MM.1S (cell line): ENCODE results near the gene RNF130.

Source experiments
- DNase-seq: peaks from one replicate; pipeline ENCODE4 v3.0.0-alpha.2; 2015
- H2AFZ ChIP-seq: fragments of 300-600 bp; sonication (generic); 2 replicates; pipeline ENCODE4 v1.6.0; 2016; ENCODE audit warnings: antibody characterized with exemption, low read length
- H3F3A ChIP-seq: fragments of 300-600 bp; sonication (generic); 2 replicates; pipeline ENCODE4 v1.6.1; 2016; ENCODE audit warnings: mild to moderate bottlenecking, antibody characterized with exemption, low read length, moderate library complexity, mixed read lengths; ENCODE audit not compliant: insufficient read depth
- H3K27ac ChIP-seq: fragments of 300-600 bp; sonication (generic); 2 replicates; pipeline ENCODE4 v1.5.1; 2016; ENCODE audit warnings: mild to moderate bottlenecking, low read length
- H3K27me3 ChIP-seq: fragments of 300-600 bp; sonication (generic); replicated peaks from 2 replicates; pipeline ENCODE4 v1.6.0; 2016; ENCODE audit warnings: low read length; ENCODE audit not compliant: insufficient read depth
- H3K36me3 ChIP-seq: fragments of 300-600 bp; sonication (generic); replicated peaks from 2 replicates; pipeline ENCODE4 v1.6.1; 2016; ENCODE audit warnings: mild to moderate bottlenecking, low read length, mixed read lengths; ENCODE audit not compliant: insufficient read depth
- H3K4me1 ChIP-seq: fragments of 300-600 bp; sonication (generic); 2 replicates; pipeline ENCODE4 v1.6.1; 2016; ENCODE audit warnings: low read length, mixed read lengths
- H3K4me2 ChIP-seq: fragments of 300-600 bp; sonication (generic); 2 replicates; pipeline ENCODE4 v1.6.0; 2016; ENCODE audit warnings: low read depth, low read length
- H3K4me3 ChIP-seq: fragments of 300-600 bp; sonication (generic); 2 replicates; pipeline ENCODE4 v1.5.1; 2016; ENCODE audit warnings: low read length, mixed read lengths
- H3K79me2 ChIP-seq: fragments of 300-600 bp; sonication (generic); 2 replicates; pipeline ENCODE4 v1.6.1; 2016; ENCODE audit warnings: mixed run types, low read length, mixed read lengths
- H3K9ac ChIP-seq: fragments of 300-600 bp; sonication (generic); 2 replicates; pipeline ENCODE4 v1.6.1; 2016; ENCODE audit warnings: low read length, mixed read lengths
- H3K9me2 ChIP-seq: fragments of 300-600 bp; sonication (generic); replicated peaks from 2 replicates; pipeline ENCODE4 v1.6.1; 2016; ENCODE audit warnings: mild to moderate bottlenecking, low read length, mixed read lengths; ENCODE audit not compliant: insufficient read depth
- H3K9me3 ChIP-seq: fragments of 300-600 bp; sonication (generic); replicated peaks from 2 replicates; pipeline ENCODE4 v1.6.1; 2016; ENCODE audit warnings: mild to moderate bottlenecking, low read length, mixed read lengths; ENCODE audit not compliant: insufficient read depth
- H4K20me1 ChIP-seq: fragments of 300-600 bp; sonication (generic); 2 replicates; pipeline ENCODE4 v1.6.1; 2016; ENCODE audit warnings: mild to moderate bottlenecking, low read length, moderate library complexity, mixed read lengths; ENCODE audit not compliant: insufficient read depth
- EZH2 ChIP-seq: fragments of 300-600 bp; sonication (generic); optimal IDR thresholded peaks from 2 replicates; pipeline ENCODE3; 2017; ENCODE audit warnings: low read depth, mild to moderate bottlenecking, antibody characterized with exemption, low read length, mixed read lengths
- EZH2phosphoT487 ChIP-seq: fragments of 300-600 bp; sonication (generic); IDR thresholded peaks from 2 replicates; pipeline ENCODE4 v1.6.1; 2018; ENCODE audit warnings: antibody characterized with exemption, low read length
- TF ChIP-seq, protein P1 (sequence below): fragments of 300-600 bp; sonication (generic); IDR thresholded peaks from 2 replicates; pipeline ENCODE4 v1.5.1; 2016; ENCODE audit warnings: antibody characterized with exemption, low read length, mixed read lengths

RNF130 gene

DNA sequence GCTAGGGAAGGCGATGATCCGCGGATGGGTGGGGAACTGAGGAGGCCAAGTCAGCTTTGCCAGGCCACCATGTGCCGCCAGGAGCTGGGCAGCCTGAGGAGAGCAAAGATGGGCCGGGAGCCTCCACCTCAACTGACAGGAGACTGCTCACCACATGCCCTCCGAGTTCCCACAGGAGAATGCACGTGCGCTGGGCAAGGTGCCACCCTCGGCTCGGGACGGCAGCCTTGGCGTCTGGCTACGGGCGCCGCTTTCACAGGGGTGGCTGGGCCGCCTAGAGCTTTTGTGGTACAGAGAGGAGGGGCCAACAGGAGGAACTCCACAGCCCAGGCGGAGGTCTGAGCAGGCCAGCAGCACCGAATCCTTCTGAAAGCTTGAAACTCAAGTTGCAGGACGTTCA, 158.6 kb downstream of the RNF130 start:
- Histone ChIP-seq H3K79me2 (no peaks in the 10 kb centered on the region), H3F3A (no peaks in the 10 kb centered on the region), H3K36me3 (no peaks in the 10 kb centered on the region), H3K27ac (no peak overlapping the region), H3K4me1 (no peaks in the 10 kb centered on the region), H2AFZ (no peak overlapping the region), H3K9me2 (no peaks in the 10 kb centered on the region), H3K27me3 (no peaks in the 10 kb centered on the region), H3K4me3 (no peak overlapping the region), H3K9me3 (no peaks in the 10 kb centered on the region), H3K9ac (no peak overlapping the region), H4K20me1 (no peaks in the 10 kb centered on the region), H3K4me2 (no peak overlapping the region)
- TF ChIP-seq EZH2 (no peak), EZH2phosphoT487 (no peak)
- TF ChIP-seq, protein P1, sequence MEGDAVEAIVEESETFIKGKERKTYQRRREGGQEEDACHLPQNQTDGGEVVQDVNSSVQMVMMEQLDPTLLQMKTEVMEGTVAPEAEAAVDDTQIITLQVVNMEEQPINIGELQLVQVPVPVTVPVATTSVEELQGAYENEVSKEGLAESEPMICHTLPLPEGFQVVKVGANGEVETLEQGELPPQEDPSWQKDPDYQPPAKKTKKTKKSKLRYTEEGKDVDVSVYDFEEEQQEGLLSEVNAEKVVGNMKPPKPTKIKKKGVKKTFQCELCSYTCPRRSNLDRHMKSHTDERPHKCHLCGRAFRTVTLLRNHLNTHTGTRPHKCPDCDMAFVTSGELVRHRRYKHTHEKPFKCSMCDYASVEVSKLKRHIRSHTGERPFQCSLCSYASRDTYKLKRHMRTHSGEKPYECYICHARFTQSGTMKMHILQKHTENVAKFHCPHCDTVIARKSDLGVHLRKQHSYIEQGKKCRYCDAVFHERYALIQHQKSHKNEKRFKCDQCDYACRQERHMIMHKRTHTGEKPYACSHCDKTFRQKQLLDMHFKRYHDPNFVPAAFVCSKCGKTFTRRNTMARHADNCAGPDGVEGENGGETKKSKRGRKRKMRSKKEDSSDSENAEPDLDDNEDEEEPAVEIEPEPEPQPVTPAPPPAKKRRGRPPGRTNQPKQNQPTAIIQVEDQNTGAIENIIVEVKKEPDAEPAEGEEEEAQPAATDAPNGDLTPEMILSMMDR, result no peak
- DNase-seq, result no peak

DNA sequence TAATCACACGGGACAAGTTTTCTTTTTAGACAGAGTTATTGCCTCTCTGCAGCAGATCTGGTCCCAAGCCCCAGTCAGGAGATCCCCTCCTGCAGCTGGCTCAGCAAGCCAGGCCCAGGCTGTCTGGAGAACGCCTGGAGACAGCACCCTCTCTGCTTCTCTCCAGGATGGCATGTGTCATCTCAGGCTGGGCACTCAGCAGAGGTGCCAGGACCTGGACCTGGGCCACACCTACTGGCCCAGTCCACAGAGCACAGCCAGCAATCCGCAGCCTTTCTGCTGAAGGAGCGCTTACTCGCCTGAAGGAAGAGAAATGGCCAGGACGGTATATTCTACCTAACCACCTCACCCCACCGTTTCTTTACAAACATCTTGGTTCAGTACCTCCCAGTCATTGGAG, 159.2 kb downstream of the RNF130 start:
- no peaks in the 10 kb centered on the region for H3K9me3 ChIP-seq
- no peak overlapping the region for H3K4me2 ChIP-seq
- H3K27ac ChIP-seq, result no peak overlapping the region
- no peak for DNase-seq
- no peaks in the 10 kb centered on the region for H3K36me3 ChIP-seq
- H2AFZ ChIP-seq, result no peak overlapping the region
- no peaks in the 10 kb centered on the region for H4K20me1 ChIP-seq
- H3K79me2 ChIP-seq, result no peaks in the 10 kb centered on the region
- no peak for TF ChIP-seq EZH2phosphoT487
- TF ChIP-seq, protein P1, result no peak
- no peak for TF ChIP-seq EZH2
- H3K4me3 ChIP-seq, result no peak overlapping the region
- no peaks in the 10 kb centered on the region for H3K4me1 ChIP-seq
- H3K9me2 ChIP-seq, result no peaks in the 10 kb centered on the region
- H3K9ac ChIP-seq, result no peak overlapping the region
- H3F3A ChIP-seq, result no peaks in the 10 kb centered on the region
- no peaks in the 10 kb centered on the region for H3K27me3 ChIP-seq

DNA sequence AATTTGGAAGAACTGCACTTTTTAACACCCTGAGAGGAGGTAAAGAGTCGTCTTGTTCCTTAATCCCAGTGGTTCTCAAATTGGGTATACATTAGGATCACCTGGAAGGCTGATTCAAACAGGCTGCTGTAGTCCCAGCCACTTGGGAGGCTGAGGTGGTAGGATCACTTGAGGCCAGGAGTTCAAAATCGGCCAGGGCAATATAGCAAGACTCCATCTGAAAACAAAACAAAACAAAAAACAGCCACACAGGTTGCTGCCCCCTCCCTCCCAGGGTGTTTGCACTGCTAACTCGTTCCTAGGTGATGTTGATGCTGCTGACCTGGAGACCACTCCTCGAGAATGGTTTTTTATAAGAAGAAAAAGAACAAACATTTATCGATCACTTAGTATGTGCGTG, 162.3 kb downstream of the RNF130 start:
- Histone ChIP-seq H4K20me1 (no peaks in the 10 kb centered on the region), H3K9me3 (no peaks in the 10 kb centered on the region), H3K36me3 (no peaks in the 10 kb centered on the region; the same call in 1 of the 2 replicates), H3K27me3 (no peaks in the 10 kb centered on the region), H3K79me2 (peaks cover 15% of the 10 kb centered on the region), H3K27ac (no peak overlapping the region), H3K4me2 (no peak overlapping the region), H3K9ac (no peak overlapping the region), H2AFZ (no peak overlapping the region), H3K4me1 (peaks cover 4% of the 10 kb centered on the region; the same call in 1 of the 2 replicates), H3K9me2 (no peaks in the 10 kb centered on the region), H3F3A (no peaks in the 10 kb centered on the region), H3K4me3 (no peak overlapping the region)
- DNase-seq, result no peak
- TF ChIP-seq, protein P1, result no peak
- TF ChIP-seq EZH2, result no peak
- no peak for TF ChIP-seq EZH2phosphoT487
